AG04450 (cell line): Measurements from ENCODE around the gene ANXA2R. TPM values are rescaled to one million over a fixed set of nuclear protein-coding genes. Genes with fewer than 3 reads are reported as not detected.

ENCODE experiments used
- CTCF ChIA-PET: fragments of 300-600, 350-600 bp; formaldehyde crosslinking; extraction: SDS; loops from one replicate; lab custom pipeline; 2022; ENCODE audit warnings: antibody characterized with exemption, inconsistent platforms; lab: Charles Lee
- POLR2A ChIA-PET: fragments of 350-600 bp; formaldehyde crosslinking; extraction: SDS; loops from one replicate; lab custom pipeline; 2021; ENCODE audit warnings: antibody characterized with exemption, inconsistent platforms; lab: Yijun Ruan, JAX
- DNase-seq: peaks from one replicate; pipeline ENCODE4 v3.0.0-alpha.2; 2011; ENCODE audit warnings: low read depth, low spot score
- H3K27ac ChIP-seq: one replicate; pipeline ENCODE4 v1.5.1; 2012; ENCODE audit warnings: low read depth, low read length, control low read depth
- H3K27me3 ChIP-seq: one replicate; pipeline ENCODE4 v1.6.0; 2012; ENCODE audit warnings: low read length; ENCODE audit not compliant: control insufficient read depth, insufficient read depth
- H3K4me3 ChIP-seq: 2 replicates; pipeline ENCODE4 v1.5.1; 2011; ENCODE audit warnings: mild to moderate bottlenecking, low read depth, low read length, control low read depth
- H3K9me3 ChIP-seq: 2 replicates; pipeline ENCODE4 v1.5.1; 2012; ENCODE audit warnings: low read length; ENCODE audit not compliant: control insufficient read depth, insufficient read depth
- CTCF ChIP-seq: IDR thresholded peaks from 2 replicates; pipeline ENCODE4 v1.5.1; 2011; ENCODE audit warnings: low read depth, low read length, control low read depth, inconsistent platforms
- polyA plus RNA-seq: library from polyadenylated mRNA; depleted of rRNA; stranded (reverse); fragments of >200 nt; gene quantifications from 2 replicates; pipeline ENCODE4 v1.2.3, GENCODE V29; 2011

The ANXA2R gene
- polyA plus RNA-seq, 1 experiment, result 3.7 TPM

GRCh38 chr5:43007246-43007910 lies 32.7 kb downstream of the ANXA2R start:
- ChIA-PET POLR2A (interaction anchor here (0.6 to 2.3 kb wide), 13 partner anchors 10 to 98 kb away, joined by 3 to 15 read pairs (median 5); no protein-coding TSS in a partner anchor), CTCF (interaction anchor here (0.7 to 4.3 kb wide), 9 partner anchors 10 to 382 kb away, joined by 3 to 34 read pairs (median 5); no protein-coding TSS in a partner anchor)
- Histone ChIP-seq H3K27ac (peak overlapping the region; percentile 98), H3K4me3 (peak overlapping the region; percentile 61), H3K27me3 (no peaks in the 10 kb centered on the region), H3K9me3 (no peaks in the 10 kb centered on the region)
- peak; percentile 85 for DNase-seq
- no peak for TF ChIP-seq CTCF

GRCh38 chr5:43006424-43007202 lies 33.5 kb downstream of the ANXA2R start:
- CTCF ChIA-PET, result interaction anchor here (4.3 kb wide), 1 partner anchor 96 kb away, joined by 34 read pairs; no protein-coding TSS in a partner anchor
- no peak overlapping the region for H3K4me3 ChIP-seq
- no peak for DNase-seq
- no peaks in the 10 kb centered on the region for H3K27me3 ChIP-seq
- TF ChIP-seq CTCF, result no peak
- POLR2A ChIA-PET, result interaction anchor here (1.0 to 2.1 kb wide), 7 partner anchors 10 to 98 kb away, joined by 3 to 10 read pairs (median 6); no protein-coding TSS in a partner anchor
- H3K27ac ChIP-seq, result peak overlapping the region; percentile 98
- no peaks in the 10 kb centered on the region for H3K9me3 ChIP-seq

- CTCF ChIA-PET, result no interaction called here
Observed at GRCh38 chr5:43005031-43005430, 35.1 kb downstream of the ANXA2R start.

GRCh38 chr5:43001748-43002147 lies 38.4 kb downstream of the ANXA2R start:
- DNase-seq, result no peak
- POLR2A ChIA-PET, result no interaction called here
- Histone ChIP-seq H3K27ac (no peak overlapping the region), H3K9me3 (no peaks in the 10 kb centered on the region), H3K4me3 (no peak overlapping the region), H3K27me3 (no peaks in the 10 kb centered on the region)
- CTCF ChIA-PET, result interaction anchor here (0.6 kb wide), 1 partner anchor 18 kb away, joined by 3 read pairs; no protein-coding TSS in a partner anchor
- no peak for TF ChIP-seq CTCF

More at GRCh38 chr5:43005031-43005430, 35.1 kb downstream of the ANXA2R start:
- no peak for TF ChIP-seq CTCF
- Histone ChIP-seq H3K27ac (no peak overlapping the region), H3K9me3 (no peaks in the 10 kb centered on the region), H3K4me3 (no peak overlapping the region), H3K27me3 (no peaks in the 10 kb centered on the region)
- no peak for DNase-seq
- POLR2A ChIA-PET, result no interaction called here
